Measurements from ENCODE around the gene OR9K2.
"Not testable (repeated sequence)": the region's sequence is repeated elsewhere in the genome, so short reads cannot be mapped to it uniquely, and the experiment has no call there.

Gene OR9K2, protein sequence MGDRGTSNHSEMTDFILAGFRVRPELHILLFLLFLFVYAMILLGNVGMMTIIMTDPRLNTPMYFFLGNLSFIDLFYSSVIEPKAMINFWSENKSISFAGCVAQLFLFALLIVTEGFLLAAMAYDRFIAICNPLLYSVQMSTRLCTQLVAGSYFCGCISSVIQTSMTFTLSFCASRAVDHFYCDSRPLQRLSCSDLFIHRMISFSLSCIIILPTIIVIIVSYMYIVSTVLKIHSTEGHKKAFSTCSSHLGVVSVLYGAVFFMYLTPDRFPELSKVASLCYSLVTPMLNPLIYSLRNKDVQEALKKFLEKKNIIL

DNA sequence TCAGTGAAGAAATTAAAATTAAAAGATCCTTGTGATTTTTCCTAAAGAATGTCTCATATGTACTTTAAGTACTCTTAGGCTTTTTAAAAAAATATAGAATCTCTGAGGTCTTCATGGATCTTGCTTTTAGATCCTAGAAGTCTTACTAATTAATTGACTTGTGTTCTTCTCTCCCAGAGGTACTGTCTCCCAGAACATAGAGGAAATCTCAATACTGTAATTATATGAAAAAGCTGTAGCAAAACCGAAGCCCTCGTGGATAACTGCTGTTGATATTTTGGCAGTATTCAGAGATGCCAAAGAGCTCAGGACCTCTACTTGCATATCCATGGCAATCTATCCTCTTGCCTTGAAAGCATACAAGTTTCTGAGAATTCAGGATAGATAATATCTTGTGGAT lies at the start of gene OR9K2:
Gene OR9K2, plus strand, starts transcription at position 301 of the 400 bp plus-strand sequence. CDS start 3,429 bp downstream, outside the sequence.
- DNase-seq, result no peak

DNA sequence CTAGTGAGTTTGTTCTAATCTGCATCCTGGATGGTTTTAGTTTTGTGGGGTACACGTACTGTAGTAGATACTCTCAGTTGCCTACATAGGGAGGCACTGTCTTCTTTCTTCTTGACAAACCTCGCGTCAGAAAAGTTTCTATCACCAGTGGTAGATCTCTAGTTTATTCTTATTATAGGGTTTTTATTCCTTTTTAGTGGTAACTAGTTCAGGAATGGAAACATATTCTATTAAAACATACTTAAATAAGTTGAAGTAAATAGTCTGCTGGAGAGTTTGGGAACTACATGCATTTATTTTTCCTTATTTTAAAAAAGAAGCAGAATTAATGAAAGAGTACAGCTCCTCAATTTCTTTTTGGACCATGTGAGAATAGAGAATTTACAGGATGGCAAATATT lies 33.6 kb upstream of the OR9K2 start:
- no peak for DNase-seq

DNA sequence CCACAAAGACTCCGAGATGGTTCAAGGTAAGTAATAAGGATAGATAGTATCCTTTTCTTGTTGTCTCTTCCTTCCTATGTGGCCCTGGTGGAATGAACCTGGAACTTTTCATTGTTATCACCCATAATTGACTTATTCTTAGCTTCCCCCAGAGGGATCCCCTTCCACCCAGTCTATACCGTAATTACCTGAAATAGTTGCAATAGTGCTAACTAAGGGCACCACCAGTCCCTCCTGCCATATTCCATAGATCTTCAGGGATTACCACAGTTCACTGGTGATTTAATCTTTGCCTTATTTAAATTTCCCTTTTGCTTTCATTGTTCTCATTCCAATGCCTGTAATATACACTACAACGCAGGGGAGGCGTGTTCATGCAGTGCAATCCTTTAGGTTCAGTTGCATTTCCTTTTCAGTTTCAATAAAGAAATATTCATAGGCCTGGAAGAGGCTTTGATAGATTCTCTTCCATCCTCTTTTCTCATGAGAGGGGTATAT lies 13.8 kb upstream of the OR9K2 start:
- DNase-seq, result no peak

DNA sequence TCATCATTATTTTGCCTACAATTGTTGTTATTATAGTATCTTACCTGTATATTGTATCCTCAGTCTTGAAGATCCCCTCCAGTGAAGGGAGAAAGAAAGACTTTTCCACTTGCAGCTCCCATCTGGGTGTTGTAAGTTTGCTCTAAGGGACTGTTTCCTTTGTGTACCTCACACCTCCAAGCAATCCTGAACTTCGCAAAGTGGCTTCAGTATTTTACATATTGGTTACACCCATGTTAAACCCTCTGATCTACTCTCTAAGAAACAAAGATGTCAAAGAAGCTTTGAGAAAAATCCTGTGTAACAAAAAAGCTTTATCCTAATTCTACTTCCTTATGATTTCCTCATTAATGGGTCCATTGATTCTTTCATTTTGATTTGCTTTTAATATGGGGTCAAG lies 10.1 kb upstream of the OR9K2 start:
- no peak for DNase-seq

DNA sequence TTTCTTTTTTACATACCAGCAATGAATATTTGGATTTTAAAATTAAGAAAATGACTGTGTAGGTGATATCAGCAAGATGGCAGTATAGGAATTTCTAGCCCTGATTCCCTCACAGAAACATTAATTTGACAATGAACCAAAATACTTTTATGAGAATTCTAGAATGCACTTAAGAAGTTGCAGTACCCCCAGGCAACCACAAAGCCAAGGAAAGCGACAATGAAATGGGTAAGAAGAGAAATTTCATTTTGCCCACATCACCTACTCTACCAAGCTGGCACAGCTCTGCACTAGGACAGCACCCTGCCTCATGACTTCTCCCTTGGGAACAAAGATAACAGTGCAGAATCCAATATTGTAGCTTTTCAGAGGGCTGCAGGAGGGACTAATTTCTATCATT lies 6.6 kb downstream of the OR9K2 start:
- no peak for DNase-seq

DNA sequence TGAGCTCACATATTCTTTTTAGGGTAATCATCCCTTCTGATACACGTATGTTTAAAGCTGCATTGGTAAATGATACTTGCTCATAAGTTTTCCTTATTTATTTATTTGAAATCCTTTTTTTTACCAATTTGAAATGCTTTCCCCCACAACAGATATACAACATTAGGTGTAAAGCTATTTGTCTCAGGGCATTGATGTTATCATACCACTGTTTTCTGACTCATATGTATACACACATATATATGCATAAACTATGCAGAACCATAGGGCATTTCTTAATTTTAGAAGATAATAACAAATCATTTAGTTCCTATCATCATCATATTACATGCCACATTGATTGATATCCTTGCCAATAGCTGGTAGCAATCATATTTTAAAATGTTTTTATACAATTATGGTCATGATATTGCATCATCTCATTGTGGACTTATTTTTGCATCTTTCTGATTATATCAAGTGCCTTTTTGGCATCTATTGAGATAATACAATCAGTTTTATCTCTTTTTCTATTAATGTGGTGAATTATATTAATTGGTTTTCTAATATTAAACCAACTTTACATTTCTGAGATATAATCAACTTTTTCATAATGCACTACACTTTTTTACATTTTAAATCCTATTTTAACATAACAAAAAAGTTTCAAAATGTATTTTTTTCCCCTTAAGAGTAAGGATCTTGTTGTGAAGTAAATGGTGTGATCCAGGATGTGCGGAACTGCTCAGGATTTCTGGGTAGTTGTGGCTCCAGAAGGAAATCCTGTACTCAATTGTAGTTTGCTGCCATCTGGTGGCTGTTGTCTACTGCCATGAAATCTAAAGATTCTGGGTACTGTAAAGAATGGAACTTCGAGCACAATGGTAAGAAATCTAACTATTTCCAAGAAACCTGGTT lies 16.7 kb downstream of the OR9K2 start:
- peak; percentile 33 to 52 for DNase-seq

DNA sequence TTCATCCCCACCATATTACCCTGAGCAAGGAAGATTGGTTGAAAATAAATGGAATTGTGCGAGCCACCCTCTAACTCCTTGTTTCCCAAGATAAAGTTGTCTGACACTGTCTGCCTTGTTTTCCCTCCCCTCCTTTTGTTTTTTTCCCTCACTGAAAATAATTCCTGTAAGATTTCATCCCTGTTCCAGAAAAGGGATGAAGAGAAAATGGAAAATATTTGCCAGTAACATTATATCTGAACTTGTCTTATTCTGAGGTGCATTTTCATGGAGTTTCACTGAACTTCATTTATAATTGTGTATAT lies 17.3 kb downstream of the OR9K2 start:
- no peak for DNase-seq

DNA sequence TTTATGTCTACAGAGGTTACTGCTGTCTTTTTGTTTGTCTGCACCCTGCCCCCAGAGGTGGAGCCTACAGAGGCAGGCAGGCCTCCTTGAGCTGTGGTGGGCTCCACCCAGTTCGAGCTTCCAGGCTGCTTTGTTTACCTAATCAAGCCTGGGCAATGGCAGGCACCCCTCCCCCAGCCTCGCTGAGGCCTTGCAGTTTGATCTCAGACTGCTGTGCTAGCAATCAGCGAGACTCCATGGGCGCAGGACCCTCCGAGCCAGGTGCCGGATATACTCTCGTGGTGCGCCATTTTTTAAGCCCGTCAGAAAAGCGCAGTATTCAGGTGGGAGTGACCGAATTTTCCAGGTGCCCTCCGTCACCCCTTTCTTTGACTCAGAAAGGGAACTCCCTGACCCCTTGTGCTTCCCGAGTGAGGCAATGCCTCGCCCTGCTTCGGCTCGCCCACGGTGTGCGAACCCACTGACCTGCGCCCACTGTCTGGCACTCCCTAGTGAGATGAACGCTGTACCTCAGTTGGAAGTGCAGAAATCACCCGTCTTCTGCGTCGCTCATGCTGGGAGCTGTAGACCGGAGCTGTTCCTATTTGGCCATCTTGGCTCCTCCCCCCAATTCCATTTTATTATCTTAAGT lies 40.9 kb downstream of the OR9K2 start:
- not testable (repeated sequence) for DNase-seq

DNA sequence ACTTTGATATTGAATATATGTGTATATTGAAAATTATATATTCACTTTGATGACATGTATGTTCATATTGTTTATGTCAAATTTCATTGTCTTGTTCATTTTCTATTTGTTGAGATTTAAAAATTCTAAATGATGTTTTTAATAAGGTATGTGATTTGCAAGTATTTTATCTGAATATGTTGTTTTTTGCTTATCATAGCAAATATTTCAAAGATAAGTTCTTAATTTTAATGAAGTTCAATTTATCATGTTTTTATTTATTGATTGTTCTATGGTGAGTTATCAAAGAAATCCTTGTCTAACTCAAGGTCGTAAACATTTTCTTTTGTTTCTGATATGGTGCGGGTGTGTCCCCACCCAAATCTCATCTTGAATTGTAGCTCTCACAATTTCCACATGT lies 45.2 kb downstream of the OR9K2 start:
- DNase-seq, result no peak

DNA sequence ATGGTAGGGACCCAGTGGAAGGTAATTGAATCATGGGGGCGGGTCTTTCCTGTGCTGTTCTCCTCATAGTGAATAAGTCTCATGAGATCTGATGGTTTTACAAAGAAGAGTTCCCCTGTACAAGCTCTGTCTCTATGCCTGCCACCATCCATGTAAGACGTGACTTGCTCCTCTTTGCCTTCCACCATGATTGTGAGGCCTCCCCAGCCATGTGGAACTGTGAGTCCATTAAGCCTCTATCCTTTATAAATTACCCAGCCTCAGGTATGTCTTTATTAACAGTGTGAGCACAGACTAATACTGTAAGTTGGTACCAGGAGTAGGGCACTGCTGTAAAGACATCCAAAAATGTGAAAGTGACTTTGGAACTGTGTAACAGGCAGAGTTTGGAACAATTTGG lies 45.6 kb downstream of the OR9K2 start:
- not testable (repeated sequence) for DNase-seq

DNA sequence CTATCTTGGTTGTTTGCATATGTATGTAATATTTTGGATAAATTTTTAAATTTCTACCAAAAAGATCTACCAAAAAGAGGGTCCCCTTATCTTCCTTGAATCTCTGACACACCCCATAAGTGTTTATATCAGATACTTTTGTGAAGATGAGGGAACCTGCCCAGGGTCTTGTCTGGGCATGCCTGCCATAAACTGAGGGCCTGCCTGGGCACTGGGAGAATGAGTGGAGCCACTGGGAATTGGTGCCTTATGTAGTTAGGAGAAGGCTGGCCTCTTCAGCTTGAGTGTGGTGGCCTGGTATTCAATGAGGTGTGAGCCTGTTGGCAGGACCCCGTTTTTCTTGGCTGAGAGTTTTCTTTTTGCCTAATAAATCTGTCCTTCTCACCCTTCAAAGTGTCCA lies 46.5 kb downstream of the OR9K2 start:
- DNase-seq, result no peak

DNA sequence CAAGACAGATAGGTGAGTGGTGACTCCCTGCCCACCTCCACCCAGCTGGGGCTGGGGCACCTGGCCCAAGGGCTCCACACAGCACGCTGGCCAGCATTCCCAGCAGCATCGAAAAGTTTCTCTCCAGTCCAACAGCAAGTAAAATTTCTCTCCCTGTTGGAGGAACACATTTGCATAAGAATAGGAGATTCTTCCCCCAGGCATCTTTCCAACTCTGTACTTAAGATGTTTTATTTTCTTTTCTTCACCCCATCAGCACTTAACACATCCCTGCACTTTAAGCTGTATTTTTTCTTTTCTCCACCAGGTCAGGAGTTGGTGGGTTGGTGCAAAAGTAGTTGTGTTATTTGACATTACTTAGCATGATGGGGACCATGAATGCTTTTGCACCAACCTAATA lies 47.2 kb downstream of the OR9K2 start:
- no peak for DNase-seq
